ENCODE measurements around the gene POLE4. TPM values are rescaled to one million over a fixed set of nuclear protein-coding genes. Genes with fewer than 3 reads are reported as not detected.

POLE4 gene
- total RNA-seq: 20.7 and 23.5 TPM in 2 replicates

DNA sequence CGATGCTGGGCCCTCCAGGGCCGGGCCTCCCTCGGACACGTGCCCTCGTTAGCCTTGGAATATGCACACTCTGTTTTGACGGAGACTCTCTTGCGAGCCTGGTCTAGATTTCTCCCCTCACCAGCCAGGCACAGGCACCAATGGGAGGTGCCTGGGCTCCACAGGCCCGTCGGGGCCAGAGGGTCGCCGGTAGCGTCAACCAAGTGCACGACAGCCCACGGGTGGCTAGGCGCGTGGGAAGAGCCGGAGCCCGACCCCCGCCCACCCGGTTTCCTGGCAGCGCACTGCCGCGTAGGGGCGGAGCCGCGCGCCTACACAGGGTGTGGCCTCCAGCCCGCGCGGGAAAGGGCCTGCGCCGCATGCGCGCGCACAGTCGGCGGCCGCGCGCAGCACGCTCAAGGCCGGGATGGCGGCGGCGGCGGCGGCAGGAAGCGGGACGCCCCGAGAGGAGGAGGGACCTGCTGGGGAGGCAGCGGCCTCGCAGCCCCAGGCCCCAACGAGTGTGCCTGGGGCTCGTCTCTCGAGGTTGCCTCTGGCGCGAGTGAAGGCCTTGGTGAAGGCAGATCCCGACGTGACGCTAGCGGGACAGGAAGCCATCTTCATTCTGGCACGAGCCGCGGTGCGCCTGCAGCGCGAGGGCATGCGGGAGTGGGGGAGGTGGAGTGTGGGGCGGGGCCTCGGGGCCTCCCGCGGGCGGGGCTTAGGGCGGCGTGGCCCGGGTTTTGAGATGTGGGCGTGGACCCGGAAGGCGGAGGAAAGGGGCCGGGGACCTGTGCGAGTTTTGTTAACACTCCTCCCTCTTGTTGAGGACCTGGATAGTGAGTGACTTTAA, at the start of gene POLE4:
TSS of gene POLE4 (plus strand) at position 370 of the 832 bp plus-strand sequence. CDS start at position 407, 37 bp downstream.
- TF ChIP-seq, protein P1, sequence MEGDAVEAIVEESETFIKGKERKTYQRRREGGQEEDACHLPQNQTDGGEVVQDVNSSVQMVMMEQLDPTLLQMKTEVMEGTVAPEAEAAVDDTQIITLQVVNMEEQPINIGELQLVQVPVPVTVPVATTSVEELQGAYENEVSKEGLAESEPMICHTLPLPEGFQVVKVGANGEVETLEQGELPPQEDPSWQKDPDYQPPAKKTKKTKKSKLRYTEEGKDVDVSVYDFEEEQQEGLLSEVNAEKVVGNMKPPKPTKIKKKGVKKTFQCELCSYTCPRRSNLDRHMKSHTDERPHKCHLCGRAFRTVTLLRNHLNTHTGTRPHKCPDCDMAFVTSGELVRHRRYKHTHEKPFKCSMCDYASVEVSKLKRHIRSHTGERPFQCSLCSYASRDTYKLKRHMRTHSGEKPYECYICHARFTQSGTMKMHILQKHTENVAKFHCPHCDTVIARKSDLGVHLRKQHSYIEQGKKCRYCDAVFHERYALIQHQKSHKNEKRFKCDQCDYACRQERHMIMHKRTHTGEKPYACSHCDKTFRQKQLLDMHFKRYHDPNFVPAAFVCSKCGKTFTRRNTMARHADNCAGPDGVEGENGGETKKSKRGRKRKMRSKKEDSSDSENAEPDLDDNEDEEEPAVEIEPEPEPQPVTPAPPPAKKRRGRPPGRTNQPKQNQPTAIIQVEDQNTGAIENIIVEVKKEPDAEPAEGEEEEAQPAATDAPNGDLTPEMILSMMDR (IDR thresholded peaks at IDR 0.05; ENCODE audit: insufficient read depth, low read depth, low read length): peak; percentile 5
- DNase-seq (ENCODE audit: low read depth): peak; percentile 86
- H3K4me3 ChIP-seq (ENCODE audit: low read depth, low read length): peak within 1 kb of the TSS; percentile 77

- no peak for DNase-seq (ENCODE audit: low read depth)
- TF ChIP-seq, protein P1 (IDR thresholded peaks at IDR 0.05; ENCODE audit: insufficient read depth, low read depth, low read length): no peak
- H3K4me3 ChIP-seq (ENCODE audit: low read depth, low read length): peak overlapping the region; percentile 37
These were observed 49.5 kb upstream of the POLE4 start for GRCh38 chr2:74908748-74909444.

GRCh38 chr2:74910245-74910644, 48.2 kb upstream of the POLE4 start:
- TF ChIP-seq, protein P1 (IDR thresholded peaks at IDR 0.05; ENCODE audit: insufficient read depth, low read depth, low read length): no peak
- no peak for DNase-seq (ENCODE audit: low read depth)

DNA sequence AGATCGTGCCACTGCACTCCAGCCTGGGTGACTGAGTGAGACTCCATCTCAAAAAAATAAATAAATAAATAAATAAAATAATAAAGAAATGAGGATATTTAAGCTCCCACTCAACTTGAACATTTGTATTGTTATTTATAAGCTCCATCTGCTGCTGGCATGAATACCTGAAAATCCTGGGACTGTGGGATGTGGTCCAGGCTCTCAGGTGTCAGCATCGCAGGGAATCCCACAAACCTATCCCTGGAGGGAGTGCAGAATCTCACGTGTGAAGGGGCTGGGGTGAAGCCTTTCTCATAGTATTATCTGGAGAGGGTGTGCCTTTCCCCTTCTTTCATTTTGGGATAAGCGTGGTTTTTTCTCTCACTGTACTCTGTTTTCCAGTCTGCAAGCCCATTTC, 47.4 kb upstream of the POLE4 start:
- no peak for DNase-seq (ENCODE audit: low read depth)
- TF ChIP-seq, protein P1 (IDR thresholded peaks at IDR 0.05; ENCODE audit: insufficient read depth, low read depth, low read length): no peak
- no peak overlapping the region for H3K4me3 ChIP-seq (ENCODE audit: low read depth, low read length)

More at GRCh38 chr2:74910245-74910644, 48.2 kb upstream of the POLE4 start:
- H3K4me3 ChIP-seq (ENCODE audit: low read depth, low read length): no peak overlapping the region

DNA sequence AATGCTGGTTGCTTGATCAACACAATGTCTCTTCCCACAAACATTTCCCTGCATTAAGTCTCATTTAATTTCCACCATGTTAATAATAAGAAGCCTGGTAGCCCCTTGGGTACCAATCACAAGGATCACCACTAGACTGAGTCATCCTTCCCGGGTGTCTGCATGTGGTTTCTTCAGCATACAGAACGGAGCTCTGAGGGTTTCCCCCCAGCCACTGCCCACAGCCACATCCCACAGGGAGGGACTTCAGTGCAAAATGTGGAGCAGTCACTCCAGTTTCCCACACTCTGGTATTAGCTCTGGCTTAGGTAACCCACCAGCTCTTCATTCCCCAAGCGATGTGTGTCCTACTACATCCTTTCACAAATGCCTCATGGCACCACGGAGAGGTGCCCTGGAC, 42.7 kb upstream of the POLE4 start:
- TF ChIP-seq, protein P1 (IDR thresholded peaks at IDR 0.05; ENCODE audit: insufficient read depth, low read depth, low read length): no peak
- no peak for DNase-seq (ENCODE audit: low read depth)

DNA sequence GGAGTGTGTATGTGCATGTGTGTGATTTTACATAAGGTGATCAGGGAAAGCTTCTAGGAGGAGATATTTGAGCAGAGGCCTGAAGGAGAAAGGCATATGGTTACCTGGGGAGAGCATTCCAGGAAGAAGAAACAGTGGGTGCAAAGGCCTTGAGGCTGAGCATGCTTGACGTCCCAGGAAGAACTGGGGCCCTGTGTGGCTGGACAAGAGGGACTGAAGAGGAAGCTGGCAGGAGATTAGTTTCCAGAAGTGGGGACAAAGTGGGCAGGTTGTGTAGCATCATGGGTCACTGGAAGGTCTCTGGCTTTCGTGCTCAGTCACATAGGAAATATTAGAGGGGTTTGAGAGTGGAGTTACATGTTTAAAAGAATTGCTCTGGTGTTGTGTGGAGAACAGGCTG, 42.0 kb upstream of the POLE4 start:
- H3K4me3 ChIP-seq (ENCODE audit: low read depth, low read length): no peak overlapping the region
- no peak for DNase-seq (ENCODE audit: low read depth)
- TF ChIP-seq, protein P1 (IDR thresholded peaks at IDR 0.05; ENCODE audit: insufficient read depth, low read depth, low read length): no peak

More for the DNA sequence above, 42.7 kb upstream of the POLE4 start:
- no peak overlapping the region for H3K4me3 ChIP-seq (ENCODE audit: low read depth, low read length)
